HepG2 (cell line): Measurements from ENCODE around the gene PDK2. TPM values are rescaled to one million over a fixed set of nuclear protein-coding genes. Genes with fewer than 3 reads are reported as not detected.

Experiments
- BRCA1 ChIP-seq: sonication (generic); formaldehyde crosslinking; IDR thresholded peaks from 2 replicates; pipeline ENCODE4 v1.4.0; 2020; ENCODE audit warnings: missing genetic modification reagents
- DPF2 ChIP-seq: sonication (generic); formaldehyde crosslinking; IDR thresholded peaks from 2 replicates; pipeline ENCODE4 v1.4.0; 2020; ENCODE audit warnings: mild to moderate bottlenecking, low read depth, missing genetic modification reagents, borderline replicate concordance
- FOXJ3 ChIP-seq: sonication (generic); formaldehyde crosslinking; IDR thresholded peaks from 2 replicates; pipeline ENCODE4 v1.4.0; 2020; ENCODE audit warnings: missing genetic modification reagents, mild to moderate bottlenecking, borderline replicate concordance
- NFIB ChIP-seq: sonication (generic); formaldehyde crosslinking; IDR thresholded peaks from 2 replicates; pipeline ENCODE4 v1.9.0; 2021; ENCODE audit warnings: missing genetic modification reagents, mild to moderate bottlenecking, borderline replicate concordance
- PHF5A ChIP-seq: IDR thresholded peaks from one replicate; pipeline ENCODE4 v1.6.1; 2018; ENCODE audit warnings: low read depth, missing genetic modification reagents; ENCODE audit not compliant: unreplicated experiment
- REL ChIP-seq: sonication (generic); formaldehyde crosslinking; conservative IDR thresholded peaks from 2 replicates; pipeline ENCODE4 v1.8.0; 2022; ENCODE audit warnings: mild to moderate bottlenecking, missing genetic modification reagents, moderate library complexity
- TMF1 ChIP-seq: sonication (generic); formaldehyde crosslinking; IDR thresholded peaks from 2 replicates; pipeline ENCODE4 v1.8.1; 2022; ENCODE audit warnings: low read depth, missing genetic modification reagents
- ZKSCAN1 ChIP-seq: fragments of 150-350 bp; IDR thresholded peaks from 2 replicates; pipeline ENCODE4 v1.6.1; 2014; ENCODE audit warnings: low read length
- ZNF235 ChIP-seq: sonication (generic); formaldehyde crosslinking; IDR thresholded peaks from 2 replicates; pipeline ENCODE4 v1.8.1; 2023; ENCODE audit warnings: mild to moderate bottlenecking, missing genetic modification reagents, borderline replicate concordance
- ZNF563 ChIP-seq: sonication (generic); formaldehyde crosslinking; IDR thresholded peaks from 2 replicates; pipeline ENCODE4 v1.8.0; 2022; ENCODE audit warnings: mild to moderate bottlenecking, moderate library complexity, missing genetic modification reagents
- ZNF598 ChIP-seq: sonication (generic); formaldehyde crosslinking; IDR thresholded peaks from 2 replicates; pipeline ENCODE4 v1.5.1; 2020; ENCODE audit warnings: mild to moderate bottlenecking, missing genetic modification reagents, borderline replicate concordance
- ZNF766 ChIP-seq: sonication (generic); formaldehyde crosslinking; IDR thresholded peaks from 2 replicates; pipeline ENCODE4 v1.5.0; 2020; ENCODE audit warnings: missing genetic modification reagents, borderline replicate concordance
- ZNF788 ChIP-seq: sonication (generic); formaldehyde crosslinking; IDR thresholded peaks from 2 replicates; pipeline ENCODE4 v1.5.0; 2020; ENCODE audit warnings: mild to moderate bottlenecking, missing genetic modification reagents, borderline replicate concordance
- polyA plus RNA-seq, 8 experiments: library from polyadenylated mRNA; depleted of rRNA in 3 of 8; stranded (reverse) in 7 of 8; unstranded in 1 of 8; fragments of >200 nt; fragmentation: Illumina TruSeq in 4 of 8; extraction: Trizol in 4 of 8; gene quantifications; 2 replicates each; pipeline versions ENCODE4 v1.2.1 to v1.2.3, GENCODE V29; 2011 to 2016; ENCODE audit warnings: low read depth in 4 of 8, missing spikeins in 1 of 8, mixed read lengths in 1 of 8; ENCODE audit not compliant: insufficient read depth in 1 of 8
- total RNA-seq, 5 experiments: library from RNA; depleted of rRNA; stranded (reverse); fragments of >200 nt; fragmentation: Illumina TruSeq; extraction: Trizol; gene quantifications; 2 replicates each; pipeline ENCODE4 v1.2.3, GENCODE V29; 2016; ENCODE audit warnings: low read depth in 1 of 5
- TF ChIP-seq, protein P1 (sequence below): sonication (generic); formaldehyde crosslinking; IDR thresholded peaks from 2 replicates; pipeline ENCODE4 v1.4.0; 2020; ENCODE audit warnings: low read depth, mild to moderate bottlenecking, missing genetic modification reagents
- TF ChIP-seq, protein P2 (sequence below): IDR thresholded peaks from 2 replicates; pipeline ENCODE4 v1.4.0; 2020; ENCODE audit warnings: mild to moderate bottlenecking, missing genetic modification reagents
- TF ChIP-seq, protein P3 (sequence below): sonication (generic); formaldehyde crosslinking; IDR thresholded peaks from 2 replicates; pipeline ENCODE4 v1.8.0; 2022; ENCODE audit warnings: missing genetic modification reagents, mild to moderate bottlenecking, moderate library complexity, borderline replicate concordance

Gene PDK2
- total and polyA plus RNA-seq, 2 of the 13 experiments (the other 11 are each of a cell fraction or from before 2014, with no cell fraction given) = 18.5 to 59.7 TPM

DNA sequence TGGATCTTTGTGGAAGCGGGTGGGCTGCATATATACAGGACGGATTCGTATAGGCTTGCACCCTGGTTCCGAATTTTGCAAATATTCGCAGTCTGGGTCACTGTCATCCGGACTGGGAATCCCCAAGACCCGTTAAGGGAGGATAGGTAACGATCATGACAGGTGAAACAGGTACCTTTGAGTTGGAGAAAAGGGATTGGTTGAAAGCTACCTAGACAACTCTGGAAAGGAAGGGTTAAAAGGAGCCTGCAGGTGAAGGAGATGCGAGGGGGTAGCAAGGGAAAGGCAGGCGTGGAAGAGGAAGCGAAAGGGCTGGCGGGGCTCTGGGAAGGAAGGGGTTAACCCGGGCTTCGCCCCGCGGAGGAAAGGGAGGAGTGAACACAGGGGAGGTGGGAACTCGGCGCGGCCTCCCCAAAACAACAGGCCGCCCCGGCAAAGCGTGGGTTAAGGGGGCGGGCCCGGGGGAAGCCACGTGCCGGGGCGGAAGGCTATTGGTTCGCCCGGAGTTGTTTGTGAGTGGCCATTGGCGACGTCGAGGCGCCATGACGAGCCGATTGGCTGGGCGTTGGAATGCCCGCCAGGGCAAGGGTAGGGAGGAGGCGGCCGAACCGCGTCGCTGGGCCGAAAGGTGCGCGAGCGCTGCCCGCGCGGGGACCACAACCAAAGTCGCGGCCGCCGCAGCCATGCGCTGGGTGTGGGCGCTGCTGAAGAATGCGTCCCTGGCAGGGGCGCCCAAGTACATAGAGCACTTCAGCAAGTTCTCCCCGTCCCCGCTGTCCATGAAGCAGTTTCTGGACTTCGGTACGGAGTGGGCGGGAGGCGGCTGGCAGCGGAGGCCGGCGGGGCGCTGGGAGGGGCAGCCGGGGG, at the start of gene PDK2 (continued):
- TF ChIP-seq, protein P1, sequence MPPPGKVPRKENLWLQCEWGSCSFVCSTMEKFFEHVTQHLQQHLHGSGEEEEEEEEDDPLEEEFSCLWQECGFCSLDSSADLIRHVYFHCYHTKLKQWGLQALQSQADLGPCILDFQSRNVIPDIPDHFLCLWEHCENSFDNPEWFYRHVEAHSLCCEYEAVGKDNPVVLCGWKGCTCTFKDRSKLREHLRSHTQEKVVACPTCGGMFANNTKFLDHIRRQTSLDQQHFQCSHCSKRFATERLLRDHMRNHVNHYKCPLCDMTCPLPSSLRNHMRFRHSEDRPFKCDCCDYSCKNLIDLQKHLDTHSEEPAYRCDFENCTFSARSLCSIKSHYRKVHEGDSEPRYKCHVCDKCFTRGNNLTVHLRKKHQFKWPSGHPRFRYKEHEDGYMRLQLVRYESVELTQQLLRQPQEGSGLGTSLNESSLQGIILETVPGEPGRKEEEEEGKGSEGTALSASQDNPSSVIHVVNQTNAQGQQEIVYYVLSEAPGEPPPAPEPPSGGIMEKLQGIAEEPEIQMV = peak; percentile 52
- TF ChIP-seq ZNF563 (no peak; the same call in 1 of the 2 replicates), ZNF788 (CRISPR knock-in tag) (peak; percentile 91; the same call in 1 of the 2 replicates), NFIB (CRISPR knock-in tag) (no peak), TMF1 (no peak), ZKSCAN1 (no peak), ZNF766 (CRISPR knock-in tag) (no peak), ZNF235 (no peak), BRCA1 (0 out of 2 replicates have a peak, but pooled peaks have one; percentile 67), PHF5A (CRISPR knock-in tag) (no peak), REL (CRISPR knock-in tag) (peak; percentile 84), DPF2 (CRISPR knock-in tag) (no peak), FOXJ3 (CRISPR knock-in tag) (peak; percentile 50; the same call in 1 of the 2 replicates), ZNF598 (CRISPR knock-in tag) (no peak; the same call in 1 of the 2 replicates)
- TF ChIP-seq, protein P2, sequence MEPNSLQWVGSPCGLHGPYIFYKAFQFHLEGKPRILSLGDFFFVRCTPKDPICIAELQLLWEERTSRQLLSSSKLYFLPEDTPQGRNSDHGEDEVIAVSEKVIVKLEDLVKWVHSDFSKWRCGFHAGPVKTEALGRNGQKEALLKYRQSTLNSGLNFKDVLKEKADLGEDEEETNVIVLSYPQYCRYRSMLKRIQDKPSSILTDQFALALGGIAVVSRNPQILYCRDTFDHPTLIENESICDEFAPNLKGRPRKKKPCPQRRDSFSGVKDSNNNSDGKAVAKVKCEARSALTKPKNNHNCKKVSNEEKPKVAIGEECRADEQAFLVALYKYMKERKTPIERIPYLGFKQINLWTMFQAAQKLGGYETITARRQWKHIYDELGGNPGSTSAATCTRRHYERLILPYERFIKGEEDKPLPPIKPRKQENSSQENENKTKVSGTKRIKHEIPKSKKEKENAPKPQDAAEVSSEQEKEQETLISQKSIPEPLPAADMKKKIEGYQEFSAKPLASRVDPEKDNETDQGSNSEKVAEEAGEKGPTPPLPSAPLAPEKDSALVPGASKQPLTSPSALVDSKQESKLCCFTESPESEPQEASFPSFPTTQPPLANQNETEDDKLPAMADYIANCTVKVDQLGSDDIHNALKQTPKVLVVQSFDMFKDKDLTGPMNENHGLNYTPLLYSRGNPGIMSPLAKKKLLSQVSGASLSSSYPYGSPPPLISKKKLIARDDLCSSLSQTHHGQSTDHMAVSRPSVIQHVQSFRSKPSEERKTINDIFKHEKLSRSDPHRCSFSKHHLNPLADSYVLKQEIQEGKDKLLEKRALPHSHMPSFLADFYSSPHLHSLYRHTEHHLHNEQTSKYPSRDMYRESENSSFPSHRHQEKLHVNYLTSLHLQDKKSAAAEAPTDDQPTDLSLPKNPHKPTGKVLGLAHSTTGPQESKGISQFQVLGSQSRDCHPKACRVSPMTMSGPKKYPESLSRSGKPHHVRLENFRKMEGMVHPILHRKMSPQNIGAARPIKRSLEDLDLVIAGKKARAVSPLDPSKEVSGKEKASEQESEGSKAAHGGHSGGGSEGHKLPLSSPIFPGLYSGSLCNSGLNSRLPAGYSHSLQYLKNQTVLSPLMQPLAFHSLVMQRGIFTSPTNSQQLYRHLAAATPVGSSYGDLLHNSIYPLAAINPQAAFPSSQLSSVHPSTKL = peak; percentile 61
- TF ChIP-seq, protein P3, sequence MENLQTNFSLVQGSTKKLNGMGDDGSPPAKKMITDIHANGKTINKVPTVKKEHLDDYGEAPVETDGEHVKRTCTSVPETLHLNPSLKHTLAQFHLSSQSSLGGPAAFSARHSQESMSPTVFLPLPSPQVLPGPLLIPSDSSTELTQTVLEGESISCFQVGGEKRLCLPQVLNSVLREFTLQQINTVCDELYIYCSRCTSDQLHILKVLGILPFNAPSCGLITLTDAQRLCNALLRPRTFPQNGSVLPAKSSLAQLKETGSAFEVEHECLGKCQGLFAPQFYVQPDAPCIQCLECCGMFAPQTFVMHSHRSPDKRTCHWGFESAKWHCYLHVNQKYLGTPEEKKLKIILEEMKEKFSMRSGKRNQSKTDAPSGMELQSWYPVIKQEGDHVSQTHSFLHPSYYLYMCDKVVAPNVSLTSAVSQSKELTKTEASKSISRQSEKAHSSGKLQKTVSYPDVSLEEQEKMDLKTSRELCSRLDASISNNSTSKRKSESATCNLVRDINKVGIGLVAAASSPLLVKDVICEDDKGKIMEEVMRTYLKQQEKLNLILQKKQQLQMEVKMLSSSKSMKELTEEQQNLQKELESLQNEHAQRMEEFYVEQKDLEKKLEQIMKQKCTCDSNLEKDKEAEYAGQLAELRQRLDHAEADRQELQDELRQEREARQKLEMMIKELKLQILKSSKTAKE (CRISPR knock-in tag) = peak; percentile 61; the same call in 1 of the 2 replicates
